Stimulated activated CD8-positive, alpha-beta memory T cell treated with anti-CD3 and anti-CD28 coated beads, Interleukin-15, amount 100 ng/mL, for 1 hour (primary cell): ENCODE data around the gene IL1RAP.
"Not testable (repeated sequence)": the region's sequence is repeated elsewhere in the genome, so short reads cannot be mapped to it uniquely, and the experiment has no call there.

Source experiments
- DNase-seq: peaks from one replicate; pipeline ENCODE4 v3.0.0-alpha.2; 2020; ENCODE audit warnings: low read depth

IL1RAP gene

DNA sequence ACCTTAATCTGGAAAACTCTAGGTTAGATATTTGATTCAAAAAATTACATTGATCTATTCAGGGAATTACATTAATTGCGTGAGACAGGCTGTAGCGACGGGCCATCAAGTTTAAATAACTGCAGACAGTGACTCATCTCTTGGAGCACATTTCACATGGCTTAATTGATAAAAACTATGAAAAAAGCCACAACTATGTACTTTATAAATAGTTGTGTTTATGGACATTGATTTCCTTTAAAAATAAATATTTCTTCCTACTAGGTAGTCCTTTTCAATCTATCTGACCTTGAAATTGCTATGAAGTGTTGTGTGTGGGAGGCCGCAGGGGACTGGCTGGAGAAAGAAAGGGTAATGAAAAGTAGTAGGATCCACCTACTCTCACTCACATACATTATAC lies 157.8 kb downstream of the IL1RAP start:
- no peak for DNase-seq

DNA sequence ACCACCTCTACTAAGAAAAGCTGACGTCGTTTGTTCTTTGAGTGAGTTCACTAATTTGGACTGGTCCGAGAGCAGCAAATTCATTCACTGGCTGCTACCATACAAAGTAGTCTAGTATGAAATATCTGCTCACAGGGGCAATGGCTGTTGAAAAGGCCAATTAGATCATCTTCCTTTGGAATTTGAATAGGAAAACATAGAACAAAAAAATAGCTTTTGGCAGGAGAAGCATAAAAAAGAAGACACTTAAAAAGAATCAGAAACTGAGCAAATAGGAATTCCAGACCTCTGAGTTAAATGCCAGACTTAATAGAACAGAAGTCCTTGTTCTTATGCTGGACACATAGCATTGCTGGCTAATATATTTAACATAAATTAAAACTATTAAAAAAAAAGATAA lies 159.3 kb downstream of the IL1RAP start:
- no peak for DNase-seq

DNA sequence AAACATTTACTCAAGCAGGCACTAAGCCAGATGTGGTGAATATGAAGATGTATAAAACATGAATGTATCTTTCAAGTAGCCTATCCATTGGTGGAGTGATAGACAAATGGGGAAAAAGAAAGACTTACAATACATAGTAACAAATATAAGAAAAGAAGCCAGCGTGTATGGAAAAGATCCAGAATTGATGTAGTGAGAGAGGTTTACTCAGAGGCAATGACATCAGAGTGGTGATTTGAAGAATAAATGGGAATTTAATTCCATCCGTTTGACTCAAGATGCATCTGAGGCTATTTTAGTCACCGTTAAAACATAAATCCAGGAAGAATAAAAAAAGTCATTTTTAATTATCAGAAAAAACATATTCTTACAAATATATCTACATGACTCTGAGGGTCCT lies 162.6 kb downstream of the IL1RAP start:
- DNase-seq: no peak

DNA sequence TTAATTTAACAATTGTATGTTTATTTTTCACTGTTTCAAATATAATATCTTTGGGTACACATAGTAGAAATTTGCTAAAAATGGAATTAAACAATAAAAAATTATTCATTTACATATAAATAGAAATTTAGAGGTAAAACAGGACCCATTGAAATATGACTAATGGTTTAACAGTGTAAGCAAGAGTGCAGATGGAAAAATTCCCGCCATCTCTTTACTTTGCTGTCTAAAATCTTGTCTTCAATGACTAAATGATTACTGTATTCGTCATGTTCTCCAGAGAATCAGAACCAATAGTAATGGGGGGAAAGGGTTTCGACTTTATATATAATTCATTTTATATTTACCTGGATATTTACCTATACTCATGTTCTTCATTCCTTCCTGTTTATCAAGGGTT lies 163.1 kb downstream of the IL1RAP start:
- DNase-seq: no peak

DNA sequence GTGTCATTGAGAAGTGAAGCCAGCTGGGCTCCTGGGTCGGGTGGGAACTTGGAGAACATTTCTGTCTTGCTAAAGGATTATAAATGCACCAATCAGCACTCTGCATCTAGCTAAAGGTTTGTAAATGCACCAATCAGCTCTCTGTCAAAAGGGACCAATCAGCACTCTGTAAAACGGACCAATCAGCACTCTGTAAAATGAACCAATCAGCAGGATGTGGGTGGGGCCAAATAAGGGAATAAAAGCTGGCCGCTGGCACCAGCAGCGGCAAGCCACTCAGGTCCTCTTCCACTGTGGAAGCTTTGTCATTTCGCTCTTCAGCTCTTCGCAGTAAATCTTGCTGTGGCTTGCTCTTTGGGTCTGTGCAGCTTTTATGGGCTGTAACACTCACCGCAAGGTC lies 164.0 kb downstream of the IL1RAP start:
- DNase-seq: not testable (repeated sequence)

DNA sequence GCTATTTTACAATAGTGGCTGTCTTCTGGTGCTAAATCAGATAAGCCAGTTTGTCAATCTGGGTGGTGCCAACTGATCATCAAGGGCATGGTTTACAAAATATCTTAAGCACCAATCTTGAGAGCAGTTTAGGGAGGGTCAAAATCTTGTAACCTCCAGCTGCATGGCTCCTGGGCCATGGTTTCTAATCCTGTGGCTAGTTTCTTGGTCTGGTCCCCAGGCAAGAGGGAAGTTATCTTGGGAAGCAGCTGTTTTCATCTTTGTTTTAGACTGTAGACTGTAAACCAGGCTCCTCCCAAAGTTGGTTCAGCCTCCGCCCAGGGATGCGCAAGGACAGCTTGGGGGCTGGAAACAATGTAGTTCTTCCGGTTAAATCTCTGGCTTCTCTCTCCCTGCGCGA lies 166.8 kb downstream of the IL1RAP start:
- no peak for DNase-seq

DNA sequence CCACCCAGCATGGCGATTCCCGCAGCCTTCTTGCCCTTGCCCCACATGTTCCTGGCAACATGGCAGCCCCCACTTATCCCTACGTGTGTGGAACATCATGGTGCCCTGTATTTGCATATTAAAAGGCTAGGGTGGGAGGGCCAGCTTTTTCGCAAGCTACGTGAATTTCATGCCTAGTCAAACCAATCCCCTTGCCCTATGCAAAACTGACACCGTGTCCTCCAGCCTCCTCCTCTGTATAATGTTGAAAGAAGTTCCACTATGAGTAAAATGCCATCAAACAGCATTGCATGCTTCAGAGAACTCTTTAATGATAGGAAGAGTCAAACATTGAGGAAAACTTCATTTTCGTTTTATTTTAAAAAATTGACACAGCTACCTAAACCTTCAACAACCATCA lies 170.9 kb downstream of the IL1RAP start:
- DNase-seq: no peak

DNA sequence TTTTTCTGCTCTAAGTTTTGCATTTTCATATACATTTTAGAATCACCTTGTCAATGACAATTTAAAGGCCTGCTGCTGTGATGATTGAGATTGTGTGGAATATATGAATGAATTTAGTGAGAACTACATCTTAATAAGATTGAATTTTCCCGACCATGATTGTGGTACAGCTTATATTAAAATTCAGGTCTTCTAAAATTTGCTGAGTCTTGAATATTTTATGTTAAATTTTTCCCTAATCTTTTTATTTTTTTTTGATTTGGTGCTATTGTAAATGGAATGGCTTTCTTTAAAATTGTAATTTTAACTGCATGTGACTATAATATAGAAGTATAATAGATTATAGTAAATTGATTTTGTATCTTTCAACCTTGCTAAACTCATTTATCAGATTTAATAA lies 172.1 kb downstream of the IL1RAP start:
- DNase-seq: no peak

DNA sequence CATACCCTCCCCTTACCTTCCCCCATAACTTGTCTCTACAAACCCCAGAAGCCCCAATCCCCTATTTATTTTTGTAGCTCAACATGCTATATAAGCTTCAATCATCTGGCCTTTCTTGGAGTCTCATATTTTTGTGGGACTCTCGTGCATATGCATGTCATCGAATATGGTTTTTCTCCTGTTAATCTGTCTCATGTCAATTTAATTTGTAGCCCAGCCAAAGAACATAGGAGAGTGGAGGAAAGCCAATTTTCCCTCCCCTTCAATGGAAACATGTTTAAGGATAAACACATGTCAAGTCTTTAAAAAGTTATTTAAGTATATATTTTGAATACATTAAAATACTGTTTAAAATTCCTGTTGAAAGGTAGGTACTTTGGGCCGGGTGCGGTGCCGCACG lies 176.4 kb downstream of the IL1RAP start:
- DNase-seq: no peak

DNA sequence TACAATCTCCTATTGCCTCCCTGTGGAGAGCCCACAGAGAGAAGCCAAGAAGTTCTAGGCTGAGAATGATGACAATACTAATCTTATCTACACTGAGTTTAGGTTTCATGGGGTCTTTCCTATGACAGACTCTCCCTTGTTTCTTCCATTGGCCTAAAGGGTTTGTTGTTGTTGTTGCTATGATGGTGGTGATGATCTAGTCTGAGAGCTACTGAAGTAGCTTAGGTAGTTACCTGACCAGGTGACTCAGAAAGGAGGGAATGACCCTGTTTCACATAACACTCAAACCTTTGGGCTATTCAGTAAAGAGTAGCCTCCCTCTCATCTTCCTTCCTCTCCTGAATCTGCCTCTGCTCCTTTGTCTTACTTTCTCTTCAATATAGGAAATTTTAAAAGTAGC lies 178.4 kb downstream of the IL1RAP start:
- no peak for DNase-seq

DNA sequence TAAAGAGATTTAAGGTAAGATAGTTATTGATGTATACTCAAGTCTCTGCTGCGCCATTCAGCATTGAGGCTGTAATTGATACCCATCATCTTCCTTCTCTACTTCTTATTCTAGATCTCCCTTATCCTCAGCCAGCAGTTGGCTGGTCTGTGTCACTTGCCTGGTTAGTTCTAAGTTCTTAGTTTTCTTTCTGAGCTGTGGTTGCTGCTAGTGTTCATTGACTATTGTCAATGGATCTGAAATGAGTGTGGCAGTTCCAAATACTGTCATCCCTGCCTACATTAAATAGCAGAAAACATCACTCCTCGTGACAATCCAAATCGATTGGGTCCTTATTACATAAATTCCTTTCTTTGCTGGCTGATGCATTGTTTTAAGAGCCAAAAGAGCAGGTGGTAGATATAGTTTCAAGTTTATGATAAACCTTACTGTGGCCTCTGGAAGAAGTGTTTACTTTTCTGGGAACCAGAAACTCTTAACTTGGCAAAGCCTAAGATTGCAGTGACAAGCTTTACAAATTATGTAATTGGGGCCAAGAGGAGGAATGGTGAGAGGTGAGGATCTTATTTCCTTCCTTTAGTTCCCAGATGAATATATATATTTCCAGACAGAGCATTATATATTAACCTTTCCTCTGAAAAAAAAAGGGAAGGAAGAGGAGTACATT lies 180.6 kb downstream of the IL1RAP start:
- DNase-seq: no peak

DNA sequence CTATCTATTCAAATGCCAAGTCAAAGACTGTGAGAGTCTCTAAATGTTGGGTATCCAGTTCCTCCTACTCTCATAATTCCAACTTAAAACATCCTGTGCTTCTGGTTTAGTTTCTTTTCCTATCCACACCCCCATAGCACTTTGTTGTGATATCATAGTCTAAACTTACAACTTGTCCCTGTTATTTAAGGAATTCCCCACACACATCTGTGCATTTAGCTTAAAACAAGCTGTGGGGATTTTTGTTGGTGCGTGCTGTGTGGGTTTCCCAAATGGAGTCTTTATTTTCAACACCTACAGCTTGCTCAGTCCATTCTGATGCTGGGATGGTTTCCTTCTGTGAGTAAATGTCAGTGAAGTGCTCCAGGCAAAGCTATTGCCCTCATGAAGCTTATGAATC lies 181.3 kb downstream of the IL1RAP start:
- DNase-seq: no peak

DNA sequence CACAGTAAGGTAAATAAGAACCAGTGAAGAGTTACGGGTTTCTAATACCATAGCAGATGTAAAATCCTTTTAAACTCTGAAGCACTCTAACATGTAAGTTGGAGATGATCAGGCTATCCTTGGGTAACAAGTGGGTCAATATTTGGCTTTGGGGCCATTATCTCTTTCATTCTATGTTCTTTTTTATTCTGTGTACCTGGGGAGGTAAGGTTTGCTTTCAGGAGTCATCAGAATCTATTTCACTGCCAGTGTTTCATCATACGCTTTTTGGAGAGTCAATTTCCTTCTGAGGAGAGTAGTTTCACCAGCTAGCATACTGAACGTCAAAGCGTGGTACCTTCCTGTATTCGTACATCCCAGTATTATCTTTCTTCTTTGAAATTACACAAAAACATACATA lies 182.1 kb downstream of the IL1RAP start:
- no peak for DNase-seq

DNA sequence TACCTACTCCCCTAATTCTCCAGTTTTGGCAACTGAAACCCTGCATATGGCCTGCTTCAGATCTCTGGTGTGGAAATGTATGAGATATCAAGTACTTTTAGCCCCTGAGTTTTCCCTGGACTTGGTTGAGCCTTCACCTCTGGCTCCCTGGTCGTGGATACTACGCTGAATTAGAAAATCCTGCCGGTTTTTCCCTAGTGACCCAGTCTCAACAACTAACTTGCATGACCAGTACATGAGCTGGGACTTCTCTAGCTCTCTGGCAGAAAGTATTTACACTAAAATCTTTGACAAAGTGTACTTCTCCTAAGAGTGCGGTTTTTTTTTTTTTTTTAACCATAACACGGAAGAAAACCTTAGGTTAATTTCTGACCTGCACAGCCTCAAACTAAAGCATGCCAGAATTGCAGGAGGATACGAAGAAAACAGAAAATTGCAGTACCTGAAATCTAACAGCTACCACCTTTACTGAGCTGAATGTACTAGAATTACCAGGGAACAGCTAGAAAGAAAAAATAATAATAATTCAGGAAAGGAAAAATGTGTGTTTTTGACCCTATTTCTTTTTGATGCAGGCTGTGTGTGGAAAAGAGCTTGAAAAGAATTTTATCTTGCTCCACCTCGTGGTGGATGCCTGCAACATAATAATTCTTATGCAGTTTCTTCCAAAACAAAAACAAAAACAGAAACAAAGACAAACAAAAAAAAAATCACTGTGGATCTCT lies 183.1 kb downstream of the IL1RAP start:
- no peak for DNase-seq

DNA sequence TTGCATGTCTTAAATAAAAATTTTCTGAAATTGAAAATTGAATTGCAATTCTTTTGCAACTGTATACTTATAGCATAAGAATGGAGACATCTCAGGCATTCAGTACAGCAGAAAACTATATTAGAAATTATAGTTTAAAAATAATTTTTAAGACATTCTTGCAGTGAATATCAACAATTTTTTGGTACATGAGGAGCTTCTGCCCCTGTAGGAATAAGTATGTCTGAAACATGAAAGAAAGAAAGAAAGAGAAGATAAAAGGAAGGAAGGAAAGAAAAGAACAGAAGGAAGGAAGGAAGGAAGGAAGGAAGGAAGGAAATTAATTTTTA lies 183.6 kb downstream of the IL1RAP start:
- DNase-seq: no peak

DNA sequence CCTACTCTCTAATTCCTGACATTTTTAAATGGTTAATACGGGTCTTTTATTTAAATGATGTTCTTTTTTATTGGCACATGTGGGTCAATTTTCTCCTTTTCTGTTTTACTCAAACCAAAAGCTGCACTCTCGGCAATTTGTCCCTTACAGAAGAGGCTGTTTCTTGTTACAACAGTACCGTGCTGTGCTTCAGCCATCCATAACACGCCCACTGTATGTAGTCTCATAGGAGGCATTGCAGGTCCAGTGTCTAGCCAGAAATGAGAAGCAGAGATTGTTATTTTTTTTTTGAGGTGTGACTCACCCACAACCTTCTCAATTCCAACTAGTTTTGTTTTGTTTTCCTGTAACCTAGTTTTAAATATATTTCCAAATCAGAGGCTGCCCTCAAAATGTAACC lies 184.0 kb downstream of the IL1RAP start:
- no peak for DNase-seq

DNA sequence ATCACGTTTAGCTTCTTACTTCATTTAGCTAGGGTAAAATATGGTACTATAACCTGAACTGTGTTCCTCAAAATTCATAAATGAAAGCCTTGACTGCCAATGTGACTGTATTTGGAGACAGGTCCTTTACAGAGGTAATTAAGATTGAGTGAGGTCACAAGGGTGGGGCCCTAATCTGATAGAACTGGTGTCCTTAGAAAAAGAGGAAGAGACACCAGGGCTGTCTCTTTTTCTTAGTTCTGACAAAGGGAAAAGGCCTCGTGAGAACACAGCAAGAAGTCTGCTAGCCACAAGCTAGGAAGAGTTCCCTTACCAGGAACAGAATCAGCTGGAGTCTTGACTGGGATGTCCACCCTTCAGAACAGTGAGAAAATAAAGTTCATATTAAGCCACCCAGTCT lies 185.9 kb downstream of the IL1RAP start:
- DNase-seq: no peak

DNA sequence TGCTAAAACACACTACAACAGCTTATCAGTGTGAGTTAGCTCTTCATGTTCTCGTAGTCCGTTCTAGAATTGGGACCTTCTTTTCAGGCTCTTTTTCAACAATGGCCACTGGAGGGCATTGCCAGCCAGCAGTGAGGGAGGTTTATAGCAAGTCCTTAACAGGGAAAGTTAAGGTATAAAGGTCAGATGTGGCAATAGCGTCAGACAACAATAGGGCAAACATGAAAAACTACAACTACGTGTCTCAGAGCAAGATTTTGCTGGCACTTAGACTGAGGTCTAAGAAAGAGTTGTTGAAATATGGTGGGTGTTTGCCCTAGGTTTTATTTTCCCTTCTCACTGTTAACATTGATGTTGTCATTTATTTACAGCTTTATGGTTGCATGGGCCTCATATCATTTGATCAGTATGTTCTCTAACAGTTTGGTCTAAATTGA lies 187.2 kb downstream of the IL1RAP start:
- no peak for DNase-seq

DNA sequence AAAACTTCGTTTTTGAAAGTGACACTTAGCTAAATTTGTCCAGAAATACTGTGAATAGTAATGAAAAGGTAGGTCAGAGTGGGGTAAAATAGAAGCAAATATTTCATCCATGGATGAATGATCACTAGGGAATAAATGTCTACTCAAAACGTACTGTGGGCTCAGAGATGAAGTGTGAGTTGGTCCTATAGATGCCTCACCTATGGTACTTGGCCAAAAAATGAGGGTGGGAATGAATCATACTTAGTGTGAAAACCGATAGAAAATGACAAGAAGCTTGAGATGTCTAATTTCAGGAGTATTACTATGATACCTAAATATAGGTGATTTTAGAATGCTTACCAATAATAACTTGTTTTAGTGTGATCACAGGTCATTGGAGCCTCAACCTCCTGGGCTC lies 192.7 kb downstream of the IL1RAP start:
- DNase-seq: no peak
